GM12865 (cell line): ENCODE data around the gene SCGB3A1.

ENCODE experiments used
- DNase-seq: peaks from one replicate; pipeline ENCODE4 v3.0.0; 2010; ENCODE audit warnings: low read depth
- H3K4me3 ChIP-seq: 2 replicates; pipeline ENCODE4 v1.5.1; 2011; ENCODE audit warnings: mild to moderate bottlenecking, low read depth, low read length, control low read depth
- CTCF ChIP-seq: IDR thresholded peaks from 2 replicates; pipeline ENCODE4 v1.5.1; 2011; ENCODE audit warnings: low read length, control low read depth, low read depth, inconsistent platforms; ENCODE audit not compliant: insufficient read depth; ENCODE audit errors: missing control alignments

Gene SCGB3A1

GRCh38 chr5:180611140-180611850 lies 20.0 kb upstream of the SCGB3A1 start:
- no peak for TF ChIP-seq CTCF
- DNase-seq = no peak

GRCh38 chr5:180609817-180610550 lies 18.7 kb upstream of the SCGB3A1 start:
- no peak overlapping the region for H3K4me3 ChIP-seq
- TF ChIP-seq CTCF = no peak
- no peak for DNase-seq

More at GRCh38 chr5:180611140-180611850, 20.0 kb upstream of the SCGB3A1 start:
- no peak overlapping the region for H3K4me3 ChIP-seq

DNA sequence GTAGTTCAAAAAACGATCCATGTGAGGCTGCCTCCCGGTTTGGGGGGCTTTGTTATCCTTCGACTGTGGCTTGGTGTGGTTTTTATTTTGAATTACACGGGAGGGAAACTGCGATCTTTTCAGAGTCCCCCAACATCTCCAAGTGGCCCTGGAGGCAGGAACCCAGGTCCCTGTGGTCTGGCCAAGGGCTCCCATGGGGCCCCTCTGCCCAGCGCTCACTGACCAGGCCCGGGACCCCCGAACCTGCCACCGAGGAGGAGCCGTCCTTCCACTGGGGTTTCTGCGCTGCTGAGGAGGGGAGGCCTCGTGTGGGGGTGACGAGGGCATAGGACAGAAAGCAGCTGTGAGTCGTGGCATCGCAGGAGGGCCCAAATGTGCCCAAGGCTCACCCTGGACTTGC lies 18.1 kb upstream of the SCGB3A1 start:
- no peak for DNase-seq
- no peak for TF ChIP-seq CTCF
- H3K4me3 ChIP-seq = no peak overlapping the region

- no peak for DNase-seq
- no peak for TF ChIP-seq CTCF
- no peak overlapping the region for H3K4me3 ChIP-seq
These were observed 17.4 kb upstream of the SCGB3A1 start for GRCh38 chr5:180608572-180609310.

DNA sequence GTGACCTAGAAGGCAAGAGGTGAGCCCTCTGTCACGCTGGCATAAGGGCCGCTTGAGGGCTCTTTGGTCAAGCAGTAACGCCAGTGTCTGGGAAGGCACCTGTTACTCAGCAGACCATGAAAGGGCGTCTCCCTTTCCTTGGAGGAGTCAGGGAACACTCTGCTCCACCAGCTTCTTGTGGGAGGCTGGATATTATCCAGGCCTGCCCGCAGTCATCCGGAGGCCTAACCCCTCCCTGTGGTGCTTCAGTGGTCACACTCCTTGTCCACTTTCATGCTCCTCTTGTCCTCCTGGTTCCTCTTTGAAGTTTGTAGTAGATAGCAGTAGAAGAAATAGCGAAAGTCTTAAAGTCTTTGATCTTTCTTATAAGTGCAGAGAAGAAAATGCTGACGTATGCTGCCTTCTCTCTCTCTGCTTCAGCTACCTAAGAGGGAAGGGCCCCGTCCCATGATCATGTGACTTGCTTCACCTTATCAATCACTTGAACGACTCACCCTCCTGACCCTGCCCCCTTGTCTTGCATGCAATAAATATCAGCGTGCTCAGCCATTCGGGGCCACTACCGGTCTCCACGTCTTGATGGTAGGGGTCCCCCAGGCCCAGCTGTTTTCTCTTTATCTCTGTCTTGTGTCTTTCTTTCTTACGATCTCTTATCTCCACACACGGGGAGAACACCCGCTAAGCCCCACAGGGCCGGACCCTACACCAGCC lies 16.7 kb upstream of the SCGB3A1 start:
- H3K4me3 ChIP-seq = no peak overlapping the region
- TF ChIP-seq CTCF = no peak

GRCh38 chr5:180606215-180606785 lies 15.0 kb upstream of the SCGB3A1 start:
- no peak overlapping the region for H3K4me3 ChIP-seq
- no peak for TF ChIP-seq CTCF
- no peak for DNase-seq

More for the DNA sequence above, 16.7 kb upstream of the SCGB3A1 start:
- no peak for DNase-seq
